Stimulated activated CD8-positive, alpha-beta memory T cell treated with anti-CD3 and anti-CD28 coated beads, Interleukin-2, amount 100 ng/mL, for 1 hour (primary cell): ENCODE measurements around the gene GMDS.

Experiments used
- DNase-seq, 2 donors: peaks; one replicate each; pipeline ENCODE4 v3.0.0-alpha.2; 2020; ENCODE audit warnings: low read depth in 2 of 2

Gene GMDS

GRCh38 chr6:2178125-2178524 is 67.3 kb downstream of the GMDS start:
- no peak for DNase-seq

- no peak for DNase-seq
These were observed 69.6 kb downstream of the GMDS start for GRCh38 chr6:2175825-2176224.

GRCh38 chr6:2173203-2173961 is 72.0 kb downstream of the GMDS start:
- no peak for DNase-seq

GRCh38 chr6:2171728-2172127 is 73.7 kb downstream of the GMDS start:
- DNase-seq = no peak

GRCh38 chr6:2168480-2168879 is 76.9 kb downstream of the GMDS start:
- no peak for DNase-seq

- no peak for DNase-seq
These were observed 78.7 kb downstream of the GMDS start for GRCh38 chr6:2166717-2167116.

- no peak for DNase-seq
These were observed 80.1 kb downstream of the GMDS start for GRCh38 chr6:2165286-2165685.

- DNase-seq = no peak
These were observed 80.9 kb downstream of the GMDS start for GRCh38 chr6:2164481-2164880.

GRCh38 chr6:2162079-2162445 is 83.3 kb downstream of the GMDS start:
- no peak for DNase-seq

- DNase-seq = no peak
These were observed 86.7 kb downstream of the GMDS start for GRCh38 chr6:2158596-2159271.

- no peak for DNase-seq
These were observed 87.8 kb downstream of the GMDS start for GRCh38 chr6:2157441-2158127.

GRCh38 chr6:2155206-2155605 is 90.2 kb downstream of the GMDS start:
- no peak for DNase-seq

- no peak for DNase-seq
These were observed 95.9 kb downstream of the GMDS start for GRCh38 chr6:2149361-2150006.

- DNase-seq = no peak
These were observed 96.7 kb downstream of the GMDS start for GRCh38 chr6:2148748-2149147.

- DNase-seq = no peak
These were observed 97.5 kb downstream of the GMDS start for GRCh38 chr6:2147766-2148448.

GRCh38 chr6:2147261-2147660 is 98.1 kb downstream of the GMDS start:
- no peak for DNase-seq

GRCh38 chr6:2144210-2144609 is 101.2 kb downstream of the GMDS start:
- no peak for DNase-seq

GRCh38 chr6:2141644-2142290 is 103.6 kb downstream of the GMDS start:
- DNase-seq = no peak

- no peak for DNase-seq
These were observed 104.8 kb downstream of the GMDS start for GRCh38 chr6:2140438-2141128.

GRCh38 chr6:2135401-2135800 is 110.0 kb downstream of the GMDS start:
- DNase-seq = no peak

GRCh38 chr6:2134554-2134953 is 110.9 kb downstream of the GMDS start:
- no peak for DNase-seq
